HL-60 (cell line): ENCODE data around the gene PER1.

Experiments
- POLR2AphosphoS5 ChIP-seq: IDR thresholded peaks from 2 replicates; pipeline ENCODE4 v1.6.1; 2012; ENCODE audit warnings: low read depth
- TF ChIP-seq, protein P1 (sequence below): IDR thresholded peaks from one replicate; pipeline ENCODE4 v1.5.1; 2011; ENCODE audit warnings: low read length, control low read depth, inconsistent platforms; ENCODE audit not compliant: insufficient read depth
- TF ChIP-seq, protein P2 (sequence below): IDR thresholded peaks from 2 replicates; pipeline ENCODE4 v1.6.1; 2012; ENCODE audit warnings: low read depth; ENCODE audit not compliant: insufficient replicate concordance

- TF ChIP-seq, protein P1, sequence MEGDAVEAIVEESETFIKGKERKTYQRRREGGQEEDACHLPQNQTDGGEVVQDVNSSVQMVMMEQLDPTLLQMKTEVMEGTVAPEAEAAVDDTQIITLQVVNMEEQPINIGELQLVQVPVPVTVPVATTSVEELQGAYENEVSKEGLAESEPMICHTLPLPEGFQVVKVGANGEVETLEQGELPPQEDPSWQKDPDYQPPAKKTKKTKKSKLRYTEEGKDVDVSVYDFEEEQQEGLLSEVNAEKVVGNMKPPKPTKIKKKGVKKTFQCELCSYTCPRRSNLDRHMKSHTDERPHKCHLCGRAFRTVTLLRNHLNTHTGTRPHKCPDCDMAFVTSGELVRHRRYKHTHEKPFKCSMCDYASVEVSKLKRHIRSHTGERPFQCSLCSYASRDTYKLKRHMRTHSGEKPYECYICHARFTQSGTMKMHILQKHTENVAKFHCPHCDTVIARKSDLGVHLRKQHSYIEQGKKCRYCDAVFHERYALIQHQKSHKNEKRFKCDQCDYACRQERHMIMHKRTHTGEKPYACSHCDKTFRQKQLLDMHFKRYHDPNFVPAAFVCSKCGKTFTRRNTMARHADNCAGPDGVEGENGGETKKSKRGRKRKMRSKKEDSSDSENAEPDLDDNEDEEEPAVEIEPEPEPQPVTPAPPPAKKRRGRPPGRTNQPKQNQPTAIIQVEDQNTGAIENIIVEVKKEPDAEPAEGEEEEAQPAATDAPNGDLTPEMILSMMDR: no peak
- TF ChIP-seq, protein P2, sequence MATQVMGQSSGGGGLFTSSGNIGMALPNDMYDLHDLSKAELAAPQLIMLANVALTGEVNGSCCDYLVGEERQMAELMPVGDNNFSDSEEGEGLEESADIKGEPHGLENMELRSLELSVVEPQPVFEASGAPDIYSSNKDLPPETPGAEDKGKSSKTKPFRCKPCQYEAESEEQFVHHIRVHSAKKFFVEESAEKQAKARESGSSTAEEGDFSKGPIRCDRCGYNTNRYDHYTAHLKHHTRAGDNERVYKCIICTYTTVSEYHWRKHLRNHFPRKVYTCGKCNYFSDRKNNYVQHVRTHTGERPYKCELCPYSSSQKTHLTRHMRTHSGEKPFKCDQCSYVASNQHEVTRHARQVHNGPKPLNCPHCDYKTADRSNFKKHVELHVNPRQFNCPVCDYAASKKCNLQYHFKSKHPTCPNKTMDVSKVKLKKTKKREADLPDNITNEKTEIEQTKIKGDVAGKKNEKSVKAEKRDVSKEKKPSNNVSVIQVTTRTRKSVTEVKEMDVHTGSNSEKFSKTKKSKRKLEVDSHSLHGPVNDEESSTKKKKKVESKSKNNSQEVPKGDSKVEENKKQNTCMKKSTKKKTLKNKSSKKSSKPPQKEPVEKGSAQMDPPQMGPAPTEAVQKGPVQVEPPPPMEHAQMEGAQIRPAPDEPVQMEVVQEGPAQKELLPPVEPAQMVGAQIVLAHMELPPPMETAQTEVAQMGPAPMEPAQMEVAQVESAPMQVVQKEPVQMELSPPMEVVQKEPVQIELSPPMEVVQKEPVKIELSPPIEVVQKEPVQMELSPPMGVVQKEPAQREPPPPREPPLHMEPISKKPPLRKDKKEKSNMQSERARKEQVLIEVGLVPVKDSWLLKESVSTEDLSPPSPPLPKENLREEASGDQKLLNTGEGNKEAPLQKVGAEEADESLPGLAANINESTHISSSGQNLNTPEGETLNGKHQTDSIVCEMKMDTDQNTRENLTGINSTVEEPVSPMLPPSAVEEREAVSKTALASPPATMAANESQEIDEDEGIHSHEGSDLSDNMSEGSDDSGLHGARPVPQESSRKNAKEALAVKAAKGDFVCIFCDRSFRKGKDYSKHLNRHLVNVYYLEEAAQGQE: no peak
- no peak for TF ChIP-seq POLR2AphosphoS5
Measured at GRCh38 chr17:8126491-8127066, 25.6 kb downstream of the PER1 start.
